Breast epithelium (tissue), 3 donors: ENCODE measurements around the gene CUL1.

Experiments used
- CTCF ChIP-seq, 3 donors: fragments of 450-650 bp; IDR thresholded peaks; one replicate each; pipeline ENCODE4 v1.5.1; 2016 to 2017; ENCODE audit warnings: antibody characterized with exemption in 3 of 3, mild to moderate bottlenecking in 3 of 3, moderate library complexity in 3 of 3
- POLR2A ChIP-seq: fragments of 450-650 bp; IDR thresholded peaks from one replicate; pipeline ENCODE4 v1.6.1; 2016; ENCODE audit warnings: antibody characterized with exemption, mild to moderate bottlenecking, moderate library complexity
- POLR2AphosphoS5 ChIP-seq, 3 donors: sonication (generic); formaldehyde crosslinking; IDR thresholded peaks; one replicate each; pipeline ENCODE4 v1.6.1; 2017; ENCODE audit warnings: antibody characterized with exemption in 3 of 3

DNA sequence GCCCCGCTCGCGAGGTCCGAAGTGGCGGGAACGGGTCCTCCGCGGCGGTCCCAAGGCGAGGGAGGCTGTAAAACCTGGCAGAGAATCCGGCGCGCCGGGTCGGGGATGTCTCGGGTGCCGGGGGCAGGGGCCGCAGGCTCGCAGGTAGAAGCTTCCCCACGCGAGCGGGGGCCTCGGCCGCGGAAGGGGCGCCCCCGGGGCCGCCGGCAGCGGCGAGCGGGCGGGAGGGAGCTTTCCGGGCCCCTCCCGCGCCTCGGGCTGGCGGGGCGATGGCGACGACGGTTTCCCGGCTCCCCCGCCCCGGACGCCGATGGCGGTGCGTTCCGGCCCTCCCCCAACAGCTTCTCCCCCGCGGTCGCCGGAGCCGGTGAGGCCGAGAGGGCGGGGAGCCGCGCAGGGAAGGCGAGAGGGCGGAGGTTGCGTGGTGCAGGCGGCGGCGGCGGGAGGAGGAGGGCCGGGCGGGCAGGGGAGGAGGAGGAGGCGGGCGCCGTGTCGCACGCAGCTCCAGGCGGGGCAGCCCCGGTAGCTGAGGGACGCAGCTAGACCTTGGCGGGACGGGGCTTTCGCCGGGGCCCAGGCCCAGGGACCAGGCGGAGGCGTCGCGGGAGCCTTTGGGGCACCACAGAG lies at the start of gene CUL1:
- TF ChIP-seq CTCF (IDR thresholded peaks at IDR 0.05) (no peak), POLR2AphosphoS5 (IDR thresholded peaks at IDR 0.05) (peak; percentile 59 to 83 (median 67)), POLR2A (peak; percentile 66)
